Suprapubic skin (tissue), 4 donors: ENCODE results near the gene FBRSL1.

Experiments
- CTCF ChIP-seq, 2 donors: fragments of 200-600 bp in 1 of 2; fragments of 450-650 bp in 1 of 2; sonication (generic) in 1 of 2; IDR thresholded peaks; one replicate each; pipeline ENCODE4 v1.5.1; 2016 to 2019; ENCODE audit warnings: antibody characterized with exemption in 2 of 2, mild to moderate bottlenecking in 1 of 2, moderate library complexity in 1 of 2
- EP300 ChIP-seq: sonication (generic); formaldehyde crosslinking; IDR thresholded peaks from one replicate; pipeline ENCODE4 v1.6.1; 2017; ENCODE audit warnings: antibody characterized with exemption
- POLR2AphosphoS5 ChIP-seq, 3 donors: sonication (generic); formaldehyde crosslinking; IDR thresholded peaks; one replicate each; pipeline ENCODE4 v1.6.1; 2017; ENCODE audit warnings: antibody characterized with exemption in 3 of 3

- TF ChIP-seq POLR2AphosphoS5 (IDR thresholded peaks at IDR 0.05) (no peak), CTCF (IDR thresholded peaks at IDR 0.05) (no peak), EP300 (no peak)
Measured at GRCh38 chr12:132558042-132558856, 68.3 kb downstream of the FBRSL1 start.
